ENCODE data around the gene PFDN1. TPM values are rescaled to one million over a fixed set of nuclear protein-coding genes. Genes with fewer than 3 reads are reported as not detected.

The PFDN1 gene
- total RNA-seq, 1 experiment from 2014 or later: 240 TPM

- H3K9me3 ChIP-seq: no peaks in the 10 kb centered on the region
- no peak overlapping the region for H3K4me3 ChIP-seq
- no peak for DNase-seq
- no peaks in the 10 kb centered on the region for H3K27me3 ChIP-seq
- no peaks in the 10 kb centered on the region for H3K36me3 ChIP-seq
These were observed 106.6 kb downstream of the PFDN1 start for GRCh38 chr5:140196115-140196814.

Other genes starting within 250 kb of the PFDN1 start
- 6.9 and 15.8 TPM in 2 replicates for gene PURA, start 189.0 kb downstream of the PFDN1 start, total RNA-seq (2014; rRNA removed; shearing (Covaris generic); ENCODE audit: low replicate concordance)
- 1.4 TPM in 2 replicates for gene IGIP, start 177.2 kb downstream of the PFDN1 start, total RNA-seq (2014; rRNA removed; shearing (Covaris generic); ENCODE audit: low replicate concordance)
- gene CYSTM1, start 127.9 kb downstream of the PFDN1 start, total RNA-seq (2014; rRNA removed; shearing (Covaris generic); ENCODE audit: low replicate concordance): 12.9 and 29.4 TPM in 2 replicates
- gene HBEGF, start 43.5 kb upstream of the PFDN1 start, total RNA-seq (2014; rRNA removed; shearing (Covaris generic); ENCODE audit: low replicate concordance): 27.9 and 40.0 TPM in 2 replicates
- not detected in 2 replicates for gene SLC4A9, start 57.1 kb upstream of the PFDN1 start, total RNA-seq (2014; rRNA removed; shearing (Covaris generic); ENCODE audit: low replicate concordance)
- gene ANKHD1, start 98.7 kb upstream of the PFDN1 start, total RNA-seq (2014; rRNA removed; shearing (Covaris generic); ENCODE audit: low replicate concordance): 38.6 and 72.6 TPM in 2 replicates
- gene EIF4EBP3, start 244.6 kb upstream of the PFDN1 start, total RNA-seq (2014; rRNA removed; shearing (Covaris generic); ENCODE audit: low replicate concordance): 4.0 and 4.5 TPM in 2 replicates

All from MG63 (cell line).